ENCODE measurements around the gene PTPN3. TPM values are rescaled to one million over a fixed set of nuclear protein-coding genes. Genes with fewer than 3 reads are reported as not detected.

The PTPN3 gene
- total RNA-seq, 1 experiment from 2014 or later: 10.4 TPM

GRCh38 chr9:109439378-109440116, 58.6 kb downstream of the PTPN3 start:
- no peaks in the 10 kb centered on the region for H3K9me3 ChIP-seq (ENCODE audit: control insufficient read depth, insufficient read depth, low read depth, low read length)
- no peak overlapping the region for H3K27ac ChIP-seq (ENCODE audit: low read length)
- ChIA-PET POLR2A (no interaction called here), CTCF (interaction anchor here (0.7 to 1.9 kb wide), 2 partner anchors 30 to 308 kb away, joined by 4 to 20 read pairs; no protein-coding TSS in a partner anchor)
- no peaks in the 10 kb centered on the region; the same call in 1 of the 2 replicates for H3K36me3 ChIP-seq (ENCODE audit: control insufficient read depth, insufficient read depth, low read length)
- in situ Hi-C loops (cut with HindIII; ENCODE audit: low pct_unique_long_range_greater_than_20kb, low sequenced_read_pairs): no loop called here
- intact Hi-C loops (cut with micrococcal nuclease; ENCODE audit: unreplicated experiment): loop anchor here (2.0 kb wide), 1 partner anchor 81 kb away; no protein-coding TSS in a partner anchor
- ATAC-seq (no peak), DNase-seq (ENCODE audit: low read depth, low spot score) (no peak)
- H3K27me3 ChIP-seq (ENCODE audit: control insufficient read depth, insufficient read depth, low read length): no peaks in the 10 kb centered on the region
- H3K4me3 ChIP-seq (ENCODE audit: low read depth in 2 of 2, low read length in 2 of 2): no peak overlapping the region
- no TSS peak for BruUV-seq (replicated peaks)
- no peaks in the 10 kb centered on the region for H3K4me1 ChIP-seq (ENCODE audit: control insufficient read depth, insufficient read depth, low read length)
- no peak for TF ChIP-seq POLR2AphosphoS5 (IDR thresholded peaks at IDR 0.05; ENCODE audit: low read depth, low read length)
- TF ChIP-seq CTCF (IDR thresholded peaks at IDR 0.05): no peak
- TF ChIP-seq TCF7L2 (IDR thresholded peaks at IDR 0.05; ENCODE audit: low read depth, low read length): no peak
- no peak for TF ChIP-seq REST (IDR thresholded peaks at IDR 0.05; ENCODE audit: insufficient read depth in 1 of 2, low read depth in 2 of 2, low read length in 1 of 2)
- TF ChIP-seq SIN3A (IDR thresholded peaks at IDR 0.05; ENCODE audit: borderline replicate concordance, insufficient read depth, low read depth, low read length): no peak

DNA sequence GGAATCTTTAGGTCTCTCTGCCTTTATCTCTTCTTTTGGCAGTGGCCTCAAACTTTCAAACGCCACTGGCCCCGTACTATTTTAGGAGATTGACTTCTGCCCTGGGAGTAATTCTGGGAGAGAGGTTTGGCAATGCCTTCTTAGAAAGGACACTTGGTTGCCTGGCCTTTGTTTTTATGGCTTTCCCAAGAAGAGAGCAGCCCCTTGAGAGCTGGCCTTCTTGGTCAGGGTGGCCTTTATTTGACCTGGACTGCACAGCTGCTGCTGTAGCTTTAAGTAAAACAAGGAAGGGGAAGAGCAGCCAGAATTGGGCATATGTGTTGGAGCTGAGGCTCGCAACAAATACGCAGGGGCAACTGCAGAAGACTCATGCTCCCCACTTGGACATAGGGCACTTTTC, 60.8 kb downstream of the PTPN3 start:
- no peak for TF ChIP-seq CTCF (IDR thresholded peaks at IDR 0.05)
- no peak for TF ChIP-seq POLR2AphosphoS5 (IDR thresholded peaks at IDR 0.05; ENCODE audit: low read depth, low read length)
- TF ChIP-seq REST (IDR thresholded peaks at IDR 0.05; ENCODE audit: insufficient read depth in 1 of 2, low read depth in 2 of 2, low read length in 1 of 2): no peak
- TF ChIP-seq SIN3A (IDR thresholded peaks at IDR 0.05; ENCODE audit: borderline replicate concordance, insufficient read depth, low read depth, low read length): no peak
- no peak for TF ChIP-seq TCF7L2 (IDR thresholded peaks at IDR 0.05; ENCODE audit: low read depth, low read length)
- no peak for ATAC-seq
- no peaks in the 10 kb centered on the region for H3K27me3 ChIP-seq (ENCODE audit: control insufficient read depth, insufficient read depth, low read length)
- H3K9me3 ChIP-seq (ENCODE audit: control insufficient read depth, insufficient read depth, low read depth, low read length): no peaks in the 10 kb centered on the region
- H3K36me3 ChIP-seq (ENCODE audit: control insufficient read depth, insufficient read depth, low read length): no peaks in the 10 kb centered on the region; the same call in 1 of the 2 replicates
- BruUV-seq (replicated peaks): no TSS peak
- CTCF ChIA-PET: no interaction called here
- no peaks in the 10 kb centered on the region for H3K4me1 ChIP-seq (ENCODE audit: control insufficient read depth, insufficient read depth, low read length)
- no peak for DNase-seq (ENCODE audit: low read depth, low spot score)
- POLR2A ChIA-PET: no interaction called here
- no peak overlapping the region for H3K4me3 ChIP-seq (ENCODE audit: low read depth in 2 of 2, low read length in 2 of 2)
- intact Hi-C loops (cut with micrococcal nuclease; ENCODE audit: unreplicated experiment) (no loop called here), in situ Hi-C loops (cut with HindIII; ENCODE audit: low pct_unique_long_range_greater_than_20kb, low sequenced_read_pairs) (no loop called here)
- H3K27ac ChIP-seq (ENCODE audit: low read length): no peak overlapping the region
